Frontal cortex (tissue), 4 donors: Measurements from ENCODE around the gene CHDH. TPM values are rescaled to one million over a fixed set of nuclear protein-coding genes. Genes with fewer than 3 reads are reported as not detected.
A peak's percentile ranks its signal among the peaks of the same experiment; 100 is the strongest.

Experiments
- DNase-seq, 2 donors: peaks; one replicate each; pipeline ENCODE4 v3.0.0; 2012; ENCODE audit warnings: low spot score in 2 of 2
- FAIRE-seq: peaks from 2 replicates; lab custom pipeline; 2012; peaks lifted over from hg19 to GRCh38; lab: Jason Lieb, UNC
- total RNA-seq: library from RNA; depleted of rRNA; stranded (reverse); fragments of >200 nt; gene quantifications from one replicate; pipeline ENCODE4 v1.2.3, GENCODE V29; 2014
- donor health status: control.
- donor health status: control.
- donor health status: control.

Gene CHDH
- total RNA-seq, 1 donor from 2014 or later = 1.2 TPM

GRCh38 chr3:53858096-53858741 is 12.0 kb upstream of the CHDH start:
- FAIRE-seq = no peak
- DNase-seq = no peak

GRCh38 chr3:53856964-53857363 is 10.7 kb upstream of the CHDH start:
- DNase-seq (no peak), FAIRE-seq (no peak)

GRCh38 chr3:53850895-53851294 is 4.7 kb upstream of the CHDH start:
- DNase-seq = no peak

GRCh38 chr3:53849916-53850315 is 3.7 kb upstream of the CHDH start:
- DNase-seq (no peak), FAIRE-seq (no peak)

More at GRCh38 chr3:53850895-53851294, 4.7 kb upstream of the CHDH start:
- FAIRE-seq = no peak

- FAIRE-seq = no peak
Measured at GRCh38 chr3:53846851-53847155, 584 bp upstream of the CHDH start.

GRCh38 chr3:53845881-53846133 is 412 bp downstream of the CHDH start:
- DNase-seq (peak in 1 of 2 donors; percentile 25), FAIRE-seq (no peak)

More at GRCh38 chr3:53846851-53847155, 584 bp upstream of the CHDH start:
- DNase-seq = no peak

GRCh38 chr3:53845103-53845880 is 927 bp downstream of the CHDH start:
- FAIRE-seq (no peak), DNase-seq (peak; percentile 55 to 66)

- FAIRE-seq (no peak), DNase-seq (no peak)
Measured at GRCh38 chr3:53844262-53845102, 1.7 kb downstream of the CHDH start.

GRCh38 chr3:53843195-53844177 is 2.7 kb downstream of the CHDH start:
- no peak for FAIRE-seq
- no peak for DNase-seq

GRCh38 chr3:53842436-53843194 is 3.6 kb downstream of the CHDH start:
- FAIRE-seq (peak; percentile 15), DNase-seq (peak; percentile 57 to 63)

GRCh38 chr3:53841296-53841695 is 4.9 kb downstream of the CHDH start:
- DNase-seq (no peak), FAIRE-seq (no peak)

- no peak for FAIRE-seq
Measured at GRCh38 chr3:53837331-53837730, 8.9 kb downstream of the CHDH start.

GRCh38 chr3:53836084-53836872 is 9.9 kb downstream of the CHDH start:
- FAIRE-seq (no peak), DNase-seq (no peak)

More at GRCh38 chr3:53837331-53837730, 8.9 kb downstream of the CHDH start:
- DNase-seq = no peak

GRCh38 chr3:53835257-53835656 is 11.0 kb downstream of the CHDH start:
- FAIRE-seq = no peak
- no peak for DNase-seq

GRCh38 chr3:53834429-53835095 is 11.7 kb downstream of the CHDH start:
- FAIRE-seq = no peak
- no peak for DNase-seq

GRCh38 chr3:53833700-53834099 is 12.5 kb downstream of the CHDH start:
- DNase-seq = no peak
- FAIRE-seq = no peak

- FAIRE-seq (no peak), DNase-seq (no peak)
Measured at GRCh38 chr3:53833053-53833645, 13.1 kb downstream of the CHDH start.
